Activated T-helper 1 cell treated with anti-CD3 and anti-CD28 coated beads, Interleukin-2, amount 50 U/mL, for 16 hours (primary cell): ENCODE measurements around the gene TMEM161A.

Source experiments
- DNase-seq, 2 donors: peaks; one replicate each; pipeline ENCODE4 v3.0.0-alpha.2; 2020; ENCODE audit warnings: low read depth in 1 of 2, low spot score in 1 of 2

TMEM161A gene

DNA sequence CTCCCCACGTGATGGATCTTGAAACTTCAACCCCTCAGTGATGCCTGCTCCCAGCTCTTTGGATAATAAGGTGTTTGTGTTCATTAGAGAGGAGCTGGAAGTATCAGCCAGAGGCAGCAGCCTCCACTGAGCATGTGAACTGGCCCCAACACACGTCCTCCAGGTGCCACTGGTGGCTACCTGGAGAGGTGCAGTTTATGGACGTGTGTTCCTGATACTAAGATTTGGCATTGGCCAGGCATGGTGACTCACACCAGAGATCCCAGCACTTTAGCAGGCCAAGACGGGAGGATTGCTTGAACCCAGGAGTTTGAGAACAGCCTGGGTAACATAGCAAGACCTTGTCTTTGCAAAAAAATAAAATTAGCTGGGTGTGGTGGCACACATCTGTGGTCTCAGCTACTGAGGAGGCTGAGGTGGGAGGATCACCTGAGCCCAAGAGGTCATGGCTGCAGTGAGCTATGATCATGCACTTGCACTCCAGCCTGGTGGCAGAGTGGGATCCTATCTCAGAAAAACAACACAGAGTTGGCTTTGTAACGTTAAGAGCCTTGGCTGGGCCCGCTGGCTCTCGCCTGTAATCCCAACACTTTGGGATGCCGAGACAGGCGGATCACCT lies 40.1 kb downstream of the TMEM161A start:
- DNase-seq = no peak

DNA sequence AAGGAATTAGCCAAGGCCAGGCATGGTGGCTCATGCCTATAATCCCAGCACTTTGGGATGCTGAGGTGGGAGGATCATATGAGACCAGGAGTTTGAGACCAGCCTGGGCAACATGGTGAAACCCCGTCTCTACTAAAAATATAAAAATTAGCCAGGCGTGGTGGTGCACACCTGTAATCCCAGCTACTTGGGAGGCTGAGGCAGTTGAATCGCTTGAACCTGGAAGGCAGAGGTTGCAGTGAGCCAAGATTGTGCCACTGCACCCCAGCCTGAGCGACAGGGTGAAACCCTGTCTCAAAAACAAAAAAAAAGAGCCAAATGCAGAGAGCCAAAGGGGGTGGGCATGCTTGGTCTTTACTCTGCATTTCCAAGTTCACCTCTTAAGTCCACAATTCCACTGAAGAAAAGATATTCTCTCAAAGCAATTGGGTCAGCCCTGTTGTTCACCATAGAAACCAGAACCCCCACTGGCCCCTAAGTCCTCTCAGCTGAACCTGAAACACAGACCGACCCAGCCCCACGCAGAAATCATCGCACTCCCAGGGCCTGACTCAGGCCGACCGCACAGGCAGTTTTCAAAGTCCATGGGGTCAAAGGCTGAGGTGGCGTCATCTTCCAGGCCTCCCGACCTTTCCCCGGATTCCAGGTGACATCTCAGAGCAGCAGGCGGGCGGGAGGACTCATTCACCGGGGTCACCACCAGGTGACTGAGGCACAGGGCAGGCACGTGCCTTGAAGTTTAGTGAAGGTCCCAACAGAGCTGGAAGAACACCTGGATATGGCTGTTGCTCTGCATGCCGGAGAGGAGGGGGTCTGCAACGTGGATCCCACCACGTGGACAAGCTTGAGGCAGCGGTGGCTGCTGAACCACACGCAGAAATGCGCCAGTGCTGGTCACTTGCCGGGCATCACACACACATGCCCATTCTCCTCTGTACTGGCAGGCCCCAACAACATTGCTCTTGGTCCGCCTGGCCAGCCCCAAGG lies 41.3 kb downstream of the TMEM161A start:
- no peak for DNase-seq

DNA sequence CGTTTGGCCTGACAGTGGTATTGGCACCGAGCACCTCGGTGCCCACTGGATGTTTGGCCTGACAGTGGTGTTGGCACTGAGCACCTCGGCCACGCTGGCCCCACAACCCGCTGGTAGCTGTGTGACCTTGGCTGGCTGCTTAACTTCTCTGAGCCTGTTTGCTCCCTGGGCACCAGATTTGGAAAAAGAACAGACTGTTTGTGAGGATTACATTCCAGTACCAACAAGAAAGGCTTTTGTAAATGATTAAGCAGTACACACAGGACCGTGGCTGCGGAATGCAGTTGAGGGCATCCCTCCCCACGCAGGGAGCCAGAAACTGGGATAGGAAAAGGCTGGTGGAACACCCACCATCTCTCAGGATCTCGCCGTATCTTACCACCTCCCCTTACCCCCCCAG lies 42.6 kb downstream of the TMEM161A start:
- DNase-seq = no peak

DNA sequence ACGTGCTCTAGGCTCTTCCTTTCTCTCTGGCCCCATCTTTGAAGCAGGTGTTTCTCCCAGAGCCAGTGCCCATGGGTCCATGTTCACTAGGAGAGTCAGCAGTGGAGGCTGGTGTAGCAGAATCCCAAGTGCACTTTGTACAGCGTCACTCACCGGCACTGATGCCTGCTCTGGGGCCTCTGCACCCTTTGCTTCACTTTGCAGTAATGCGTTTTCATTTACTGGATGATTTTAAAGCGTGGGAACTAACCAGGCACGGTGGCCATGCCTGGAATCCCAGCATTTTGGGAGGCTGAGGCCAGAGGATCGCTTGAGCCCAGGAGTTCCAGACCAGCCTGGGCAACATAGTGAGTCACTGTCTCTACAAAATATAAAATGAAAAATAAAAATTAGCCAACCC lies 43.8 kb downstream of the TMEM161A start:
- DNase-seq = no peak

DNA sequence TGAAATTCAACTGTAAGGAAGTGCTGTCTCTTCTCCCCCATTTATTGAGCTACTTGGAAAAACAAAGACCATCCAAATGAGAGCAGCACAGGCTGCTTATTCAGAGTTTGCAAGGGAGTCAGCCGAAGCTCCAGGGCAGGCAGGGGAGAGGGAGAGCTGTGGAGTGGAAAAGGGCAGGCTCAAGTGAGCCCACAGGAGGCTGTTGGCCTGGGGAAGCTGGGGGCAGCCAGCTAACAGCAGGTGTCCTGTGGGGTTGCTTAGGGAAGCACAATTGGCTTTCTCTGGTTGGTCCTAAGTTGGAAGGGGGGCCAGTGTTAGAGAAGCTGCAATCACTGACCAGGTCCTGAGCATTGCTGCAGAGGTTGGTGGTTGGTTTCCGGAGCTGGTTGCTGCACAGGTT lies 50.6 kb downstream of the TMEM161A start:
- no peak for DNase-seq

DNA sequence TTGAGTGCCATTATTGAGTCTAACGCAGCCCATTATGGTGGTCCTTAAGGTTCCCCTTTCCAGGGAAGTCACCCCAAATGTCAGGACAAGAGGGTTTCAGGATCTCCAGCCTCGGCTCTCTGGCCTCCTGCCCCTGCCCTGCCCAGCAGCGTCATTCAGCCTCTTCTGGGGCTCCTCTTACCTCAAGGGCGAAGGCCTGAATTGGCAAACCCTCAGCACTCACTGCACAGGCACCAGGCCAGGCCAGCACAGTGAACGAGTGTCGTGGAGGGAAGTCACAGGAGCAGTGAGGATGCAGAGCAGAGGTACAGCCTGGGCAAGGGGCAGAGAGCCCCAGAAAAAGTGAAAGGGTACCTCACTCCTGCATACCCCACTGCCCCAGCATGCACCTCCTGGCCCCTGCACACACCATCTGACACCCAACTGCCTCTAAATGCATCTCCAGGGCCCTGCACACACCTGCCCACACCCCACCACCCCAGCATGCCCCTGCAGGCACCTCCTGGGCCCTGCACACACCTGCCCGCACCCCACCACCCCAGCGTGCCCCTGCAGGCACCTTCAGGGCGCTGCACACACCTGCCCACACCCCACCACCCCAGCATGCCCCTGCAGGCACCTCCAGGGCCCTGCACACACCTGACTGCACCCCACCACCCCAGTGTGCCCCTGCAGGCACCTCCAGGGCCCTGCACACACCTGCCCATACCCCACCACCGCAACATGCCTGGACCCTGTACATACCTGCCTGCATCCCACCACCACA lies 54.7 kb downstream of the TMEM161A start:
- DNase-seq = no peak

DNA sequence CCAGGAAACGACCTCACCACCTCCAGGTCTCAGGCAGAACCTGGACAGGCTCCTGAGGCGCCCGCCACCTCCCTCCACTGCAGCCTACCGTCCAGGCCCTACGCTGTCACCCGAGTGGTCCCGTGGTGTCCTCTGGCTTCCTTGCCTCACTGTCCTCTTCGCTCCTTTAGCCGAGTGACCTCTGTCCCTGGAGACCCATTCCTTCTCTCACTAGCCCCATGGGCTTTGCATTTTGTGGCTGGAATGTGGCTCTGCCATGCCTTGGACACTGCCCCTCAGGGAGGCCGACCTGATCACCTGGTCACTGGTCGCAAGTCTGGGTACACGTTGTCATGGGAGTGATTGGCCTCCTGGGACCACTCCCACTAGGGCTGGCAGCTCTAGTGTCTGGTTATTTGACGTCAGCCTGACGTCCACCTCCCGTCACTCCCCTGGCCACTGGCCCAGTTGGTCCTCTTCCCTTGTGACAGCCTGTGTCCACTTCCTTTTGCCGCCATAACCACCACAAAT lies 56.6 kb downstream of the TMEM161A start:
- DNase-seq = no peak

DNA sequence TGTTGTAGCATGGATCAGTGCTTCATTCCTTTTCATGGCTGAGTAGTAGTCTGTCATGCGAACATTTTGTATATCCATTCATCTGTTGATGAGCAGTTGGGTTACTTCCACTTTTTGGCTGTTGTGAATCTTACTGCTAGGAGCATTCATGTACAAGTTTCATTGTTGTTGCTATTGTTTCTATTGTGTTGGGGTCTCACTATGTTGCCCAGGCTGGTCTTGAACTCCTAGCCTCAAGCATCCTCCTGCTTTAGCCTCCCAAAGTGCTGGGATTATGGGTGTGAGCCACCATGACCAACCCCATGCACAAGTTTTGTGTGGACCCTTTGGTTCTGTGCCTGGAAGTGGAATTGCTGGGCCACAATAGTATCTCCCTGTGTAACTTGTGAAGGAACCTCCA lies 58.7 kb downstream of the TMEM161A start:
- DNase-seq = no peak

DNA sequence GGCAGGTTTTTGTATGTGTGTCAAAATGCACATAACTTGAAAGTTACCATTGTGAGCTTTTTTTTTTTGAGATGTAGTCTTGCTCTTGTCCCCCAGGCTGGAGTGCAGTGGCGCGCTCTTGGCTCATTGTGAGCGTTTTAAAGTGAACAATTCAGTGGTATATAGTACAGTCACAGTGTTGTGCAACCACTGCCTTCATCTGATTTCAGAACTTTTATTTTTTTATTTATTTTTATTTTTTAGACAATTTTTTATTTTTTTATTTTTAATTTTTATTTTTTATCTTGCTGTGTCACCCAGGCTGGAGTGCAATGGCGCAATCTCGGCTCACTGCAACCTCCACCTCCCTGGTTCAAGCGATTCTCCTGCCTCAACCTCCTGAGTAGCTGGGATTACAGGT lies 59.5 kb downstream of the TMEM161A start:
- DNase-seq = no peak

DNA sequence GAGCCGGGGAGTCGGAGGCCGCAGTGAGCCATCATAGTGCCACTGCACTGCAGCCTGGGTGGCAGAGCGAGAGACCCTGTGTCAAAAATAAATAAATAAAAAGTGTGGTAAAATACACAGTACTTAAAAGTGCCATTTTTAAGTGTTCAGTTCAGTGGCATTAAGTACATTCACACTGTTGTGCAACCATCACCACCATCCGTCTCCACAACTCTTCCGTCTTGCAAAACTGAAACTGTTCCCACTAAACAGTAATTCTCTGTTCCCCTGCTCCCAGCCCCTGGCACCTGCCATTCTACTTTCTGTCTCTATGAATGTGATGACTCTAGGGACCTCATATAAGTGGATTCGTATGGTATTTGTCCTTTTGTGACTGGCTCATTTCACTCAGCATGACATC lies 61.2 kb downstream of the TMEM161A start:
- no peak for DNase-seq

DNA sequence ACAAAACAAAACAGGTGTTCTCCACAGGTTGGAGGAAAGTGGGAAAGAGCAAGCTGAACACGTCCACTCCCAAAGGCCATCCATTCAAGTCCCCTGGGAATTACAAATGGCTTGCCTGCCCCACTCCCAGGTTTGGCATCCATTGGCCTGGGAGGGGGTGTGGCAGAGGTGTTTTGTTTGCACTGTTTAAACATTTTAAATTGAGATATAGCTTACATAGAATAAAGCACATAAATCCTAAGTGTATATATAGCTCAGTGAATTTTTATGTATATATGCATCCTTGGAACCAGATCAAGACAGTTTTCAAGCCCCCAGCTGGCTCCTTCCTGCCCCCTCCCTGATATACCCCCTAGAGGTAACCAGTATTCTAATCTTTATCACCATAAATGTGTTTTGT lies 61.8 kb downstream of the TMEM161A start:
- DNase-seq = no peak

DNA sequence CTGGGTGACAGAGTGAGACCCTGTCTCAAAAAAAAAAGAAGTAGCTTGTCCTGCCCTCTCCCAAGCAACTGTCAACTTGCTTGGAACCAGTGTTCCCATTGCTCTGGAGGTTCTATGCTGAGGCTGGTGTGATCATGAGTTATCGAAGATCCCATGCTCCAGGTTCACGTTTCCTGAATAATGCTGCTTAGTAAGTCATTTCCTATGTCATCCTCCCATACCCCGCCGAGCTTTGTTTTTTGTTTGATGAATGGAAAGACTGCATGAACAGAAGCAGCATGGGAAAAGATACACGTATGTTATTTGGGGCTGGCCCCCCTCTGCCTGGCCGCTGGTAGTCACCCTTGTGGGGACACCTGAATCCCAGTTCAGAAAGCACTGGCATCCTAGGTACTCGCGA lies 63.2 kb downstream of the TMEM161A start:
- no peak for DNase-seq

DNA sequence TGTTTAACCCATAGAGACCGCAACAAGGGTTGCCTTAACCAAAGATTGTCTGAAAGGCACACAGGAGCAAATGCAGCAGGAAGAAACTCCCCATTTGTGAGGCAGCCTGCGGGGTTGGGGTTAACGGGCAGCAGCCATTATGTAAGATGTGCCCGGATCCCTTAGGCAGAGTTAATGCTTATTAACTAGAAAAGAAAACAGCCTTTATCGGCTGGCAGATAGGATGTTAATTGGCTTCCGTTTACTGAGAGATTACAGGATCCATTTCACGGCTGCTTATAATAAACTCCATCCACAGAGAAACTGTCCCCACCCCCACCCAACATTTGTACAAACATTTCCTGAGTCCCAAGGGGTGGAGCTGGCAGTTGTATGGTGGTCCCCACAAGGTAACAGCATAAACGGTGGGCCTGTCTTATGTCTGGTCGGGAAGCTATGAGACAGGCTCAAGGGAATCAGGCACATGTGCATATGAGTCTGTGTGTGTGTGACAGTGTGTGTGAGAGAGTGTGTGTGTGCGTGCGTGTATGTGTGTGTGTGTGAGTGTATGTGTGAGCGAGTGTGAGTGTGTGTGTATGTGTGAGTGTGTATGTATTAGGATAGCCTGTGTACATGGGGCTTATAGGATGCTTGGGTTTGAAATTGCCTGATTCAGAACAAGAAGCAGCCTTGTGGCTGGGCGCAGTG lies 63.9 kb downstream of the TMEM161A start:
- no peak for DNase-seq

DNA sequence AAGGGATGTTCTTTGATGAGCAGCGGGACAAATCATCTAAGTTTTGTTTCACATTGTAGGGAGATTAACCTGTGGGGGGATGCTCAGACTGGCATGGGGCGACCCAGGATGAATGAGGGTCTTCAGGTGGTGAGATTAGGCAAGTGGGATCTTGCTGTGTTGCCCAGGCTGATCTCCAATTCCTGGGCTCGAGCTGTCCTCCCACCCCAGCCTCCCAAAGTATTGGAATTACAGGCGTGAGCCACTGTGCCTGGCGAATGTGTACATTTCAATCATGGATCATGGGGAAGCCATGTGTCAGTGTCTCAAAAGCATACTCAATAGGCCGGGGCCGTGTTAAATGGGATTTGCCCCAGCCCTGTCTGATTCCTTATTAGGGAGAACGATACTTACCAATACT lies 66.4 kb downstream of the TMEM161A start:
- no peak for DNase-seq
